DMS114 treated with DMSO at 0.1 percent for 48 hours (cell line): ENCODE data around the gene NOM1.

Experiments used
- DNase-seq: peaks from one replicate; lab custom pipeline; 2025; ENCODE audit not compliant: unreplicated experiment; lab: John Stamatoyannopoulos, UW

The NOM1 gene

GRCh38 chr7:157003445-157003755 is 53.9 kb downstream of the NOM1 start:
- DNase-seq, result no peak

GRCh38 chr7:157003756-157004520 is 54.4 kb downstream of the NOM1 start:
- DNase-seq, result no peak

- DNase-seq, result no peak
Measured at GRCh38 chr7:157004521-157005455, 55.3 kb downstream of the NOM1 start.

- no peak for DNase-seq
Measured at GRCh38 chr7:157005456-157006204, 56.1 kb downstream of the NOM1 start.

GRCh38 chr7:157006205-157006747 is 56.8 kb downstream of the NOM1 start:
- DNase-seq, result no peak

- DNase-seq, result no peak
Measured at GRCh38 chr7:157006829-157007469, 57.4 kb downstream of the NOM1 start.

- no peak for DNase-seq
Measured at GRCh38 chr7:157007470-157008066, 58.1 kb downstream of the NOM1 start.

- DNase-seq, result no peak
Measured at GRCh38 chr7:157008206-157009169, 59.0 kb downstream of the NOM1 start.

- no peak for DNase-seq
Measured at GRCh38 chr7:157009170-157009777, 59.8 kb downstream of the NOM1 start.

GRCh38 chr7:157009778-157010587 is 60.5 kb downstream of the NOM1 start:
- DNase-seq, result no peak

GRCh38 chr7:157010588-157011332 is 61.2 kb downstream of the NOM1 start, which contains the start of gene MNX1:
MNX1 (minus strand) TSS chr7:157010663; CDS start chr7:157010350, 313 bp downstream.
- DNase-seq, result peak; percentile 47

- no peak for DNase-seq
Measured at GRCh38 chr7:157011333-157012112, 62.0 kb downstream of the NOM1 start.

- DNase-seq, result no peak
Measured at GRCh38 chr7:157012113-157012547, 62.6 kb downstream of the NOM1 start.

GRCh38 chr7:157013101-157013500 is 63.6 kb downstream of the NOM1 start:
- DNase-seq, result no peak

GRCh38 chr7:157013602-157014549 is 64.4 kb downstream of the NOM1 start:
- DNase-seq, result no peak
